Transverse colon (tissue), 4 donors: ENCODE data around the gene TRPV2. TPM values are rescaled to one million over a fixed set of nuclear protein-coding genes. Genes with fewer than 3 reads are reported as not detected.

Experiments used
- DNase-seq: peaks from one replicate; pipeline ENCODE4 v3.0.0-alpha.2; 2019
- H3K27ac ChIP-seq, 4 donors: fragments of 200-600 bp; sonication (generic); 2 replicates each; pipeline ENCODE4 v1.5.1; 2016 to 2018; ENCODE audit warnings: inconsistent platforms in 4 of 4
- H3K27me3 ChIP-seq: fragments of 200-600 bp; sonication (generic); 2 replicates; pipeline ENCODE4 v1.5.1; 2017; ENCODE audit warnings: inconsistent platforms
- H3K36me3 ChIP-seq, 4 donors: fragments of 200-600 bp; sonication (generic); 2 replicates each; pipeline ENCODE4 v1.5.1; 2017 to 2019; ENCODE audit warnings: inconsistent platforms in 4 of 4
- H3K4me1 ChIP-seq, 4 donors: fragments of 200-600 bp; sonication (generic); 2 replicates each; pipeline ENCODE4 v1.5.1; 2017 to 2020; ENCODE audit warnings: inconsistent platforms in 4 of 4
- H3K4me3 ChIP-seq, 4 donors: fragments of 200-600 bp; sonication (generic); 1 replicate in 1 of 4; 2 replicates in 3 of 4; pipeline versions ENCODE4 v1.5.1 to v1.6.1; 2017 to 2019; ENCODE audit warnings: inconsistent platforms in 4 of 4
- H3K9me3 ChIP-seq, 2 donors: fragments of 200-600 bp; sonication (generic); 2 replicates each; pipeline ENCODE4 v1.5.1; 2017 to 2019; ENCODE audit warnings: inconsistent platforms in 2 of 2
- EP300 ChIP-seq: sonication (generic); formaldehyde crosslinking; IDR thresholded peaks from one replicate; pipeline ENCODE4 v1.6.1; 2017; ENCODE audit warnings: antibody characterized with exemption, low read depth
- POLR2A ChIP-seq: fragments of 450-650 bp; IDR thresholded peaks from one replicate; pipeline ENCODE4 v1.6.1; 2016; ENCODE audit warnings: antibody characterized with exemption, mild to moderate bottlenecking, moderate library complexity
- POLR2AphosphoS5 ChIP-seq, 3 donors: sonication (generic); formaldehyde crosslinking; IDR thresholded peaks; one replicate each; pipeline ENCODE4 v1.6.1; 2016; ENCODE audit warnings: antibody characterized with exemption in 3 of 3
- WGBS, 2 donors: methylation state at CpG; one replicate each; pipeline ENCODE4 v1.1.5; 2018; ENCODE audit warnings: low coverage in 1 of 2; 5-methylcytosine and 5-hydroxymethylcytosine counted together
- in situ Hi-C, 4 donors: fragments of 200-750 bp; cut with MboI; loops; one replicate each; pipeline versions ENCODE4 v1.15.0 to v1.15.1; 2017; ENCODE audit warnings: low sequenced_read_pairs in 3 of 4, low pct_ligation_motif_present in 1 of 4, low pct_unique_long_range_greater_than_20kb in 1 of 4
- intact Hi-C: fragments of 100-400 bp; cut with DNase I; formaldehyde crosslinking; loops from one replicate; pipeline ENCODE4 v1.15.1; 2023; ENCODE audit warnings: low total_unique reads
- total RNA-seq, 4 donors: library from RNA; depleted of rRNA; stranded (reverse); fragments of >200 nt; gene quantifications; one replicate each; pipeline ENCODE4 v1.1.0, GENCODE V29; 2016
- TF ChIP-seq, protein P1 (sequence below), 5 experiments: fragments of 200-600 bp in 3 of 5; fragments of 450-650 bp in 2 of 5; sonication (generic) in 3 of 5; IDR thresholded peaks; 1 replicate in 2 of 5; 2 replicates in 3 of 5; pipeline ENCODE4 v1.5.1; 2016 to 2017; ENCODE audit warnings: antibody characterized with exemption in 5 of 5, inconsistent platforms in 3 of 5, mild to moderate bottlenecking in 2 of 5, moderate library complexity in 1 of 5

TRPV2 gene
- total RNA-seq, 4 donors from 2014 or later = 2.4 to 8.2 (median 4.4) TPM

DNA sequence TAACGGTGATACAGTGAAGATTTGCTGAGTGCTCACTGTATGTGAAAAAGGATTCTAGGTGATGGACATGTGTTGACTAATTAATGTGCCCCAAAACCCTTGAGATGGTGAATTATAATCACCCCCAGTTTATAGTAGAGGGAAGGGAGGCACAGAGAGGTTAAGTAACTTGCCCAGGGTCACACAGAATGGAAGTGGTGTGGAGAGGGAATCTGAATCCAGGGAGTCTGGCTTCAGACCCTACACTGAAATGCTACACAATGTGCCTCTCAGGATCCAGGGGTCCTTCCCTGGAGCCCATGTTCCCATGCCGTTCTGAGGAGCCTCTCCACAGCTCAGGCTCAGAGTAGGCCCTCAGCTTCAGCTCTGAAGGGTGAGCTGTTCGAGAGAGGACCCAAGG lies 11.6 kb downstream of the TRPV2 start:
- H3K36me3 ChIP-seq = peaks cover 0 to 4% (median 0%) of the 10 kb centered on the region in 4 donors
- WGBS, 2 donors = 85 to 100% methylated on average over 1 to 3 of the region's 3 CpGs
- in situ Hi-C loops (no loop called here), intact Hi-C loops (no loop called here)
- DNase-seq = no peak
- H3K9me3 ChIP-seq = no peaks in the 10 kb centered on the region
- H3K27me3 ChIP-seq = no peaks in the 10 kb centered on the region
- no peak overlapping the region for H3K27ac ChIP-seq
- H3K4me1 ChIP-seq = no peaks in the 10 kb centered on the region
- TF ChIP-seq POLR2AphosphoS5 (IDR thresholded peaks at IDR 0.05) = no peak
- no peak for TF ChIP-seq EP300
- TF ChIP-seq POLR2A = no peak
- TF ChIP-seq, protein P1, sequence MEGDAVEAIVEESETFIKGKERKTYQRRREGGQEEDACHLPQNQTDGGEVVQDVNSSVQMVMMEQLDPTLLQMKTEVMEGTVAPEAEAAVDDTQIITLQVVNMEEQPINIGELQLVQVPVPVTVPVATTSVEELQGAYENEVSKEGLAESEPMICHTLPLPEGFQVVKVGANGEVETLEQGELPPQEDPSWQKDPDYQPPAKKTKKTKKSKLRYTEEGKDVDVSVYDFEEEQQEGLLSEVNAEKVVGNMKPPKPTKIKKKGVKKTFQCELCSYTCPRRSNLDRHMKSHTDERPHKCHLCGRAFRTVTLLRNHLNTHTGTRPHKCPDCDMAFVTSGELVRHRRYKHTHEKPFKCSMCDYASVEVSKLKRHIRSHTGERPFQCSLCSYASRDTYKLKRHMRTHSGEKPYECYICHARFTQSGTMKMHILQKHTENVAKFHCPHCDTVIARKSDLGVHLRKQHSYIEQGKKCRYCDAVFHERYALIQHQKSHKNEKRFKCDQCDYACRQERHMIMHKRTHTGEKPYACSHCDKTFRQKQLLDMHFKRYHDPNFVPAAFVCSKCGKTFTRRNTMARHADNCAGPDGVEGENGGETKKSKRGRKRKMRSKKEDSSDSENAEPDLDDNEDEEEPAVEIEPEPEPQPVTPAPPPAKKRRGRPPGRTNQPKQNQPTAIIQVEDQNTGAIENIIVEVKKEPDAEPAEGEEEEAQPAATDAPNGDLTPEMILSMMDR (IDR thresholded peaks at IDR 0.05) = no peak
- H3K4me3 ChIP-seq = no peak overlapping the region

GRCh38 chr17:16428098-16428882 lies 12.9 kb downstream of the TRPV2 start:
- Histone ChIP-seq H3K9me3 (no peaks in the 10 kb centered on the region), H3K27me3 (no peaks in the 10 kb centered on the region), H3K4me3 (no peak overlapping the region), H3K4me1 (no peaks in the 10 kb centered on the region), H3K27ac (no peak overlapping the region), H3K36me3 (peaks cover 0 to 4% (median 0%) of the 10 kb centered on the region in 4 donors)
- peak; percentile 67 for DNase-seq
- TF ChIP-seq EP300 (no peak), POLR2A (no peak), POLR2AphosphoS5 (IDR thresholded peaks at IDR 0.05) (no peak)
- TF ChIP-seq, protein P1 (IDR thresholded peaks at IDR 0.05) = peak; percentile 53 to 72 (median 64)
- in situ Hi-C loops (no loop called here), intact Hi-C loops (no loop called here)
- 76% methylated on average over 15 of the region's 15 CpGs; no CpG with 5 or more reads in 1 of the 2 donors for WGBS, 2 donors

GRCh38 chr17:16429083-16429482 lies 13.7 kb downstream of the TRPV2 start:
- intact Hi-C loops (no loop called here), in situ Hi-C loops (no loop called here)
- Histone ChIP-seq H3K36me3 (peaks cover 0 to 4% (median 0%) of the 10 kb centered on the region in 4 donors), H3K4me1 (no peaks in the 10 kb centered on the region), H3K4me3 (no peak overlapping the region), H3K27ac (no peak overlapping the region), H3K27me3 (no peaks in the 10 kb centered on the region), H3K9me3 (no peaks in the 10 kb centered on the region)
- 96% methylated on average over 9 of the region's 9 CpGs; no CpG with 5 or more reads in 1 of the 2 donors for WGBS, 2 donors
- TF ChIP-seq, protein P1 (IDR thresholded peaks at IDR 0.05) = no peak
- no peak for TF ChIP-seq POLR2A
- TF ChIP-seq EP300 = no peak
- no peak for TF ChIP-seq POLR2AphosphoS5 (IDR thresholded peaks at IDR 0.05)
- DNase-seq = no peak

GRCh38 chr17:16430650-16431049 lies 15.3 kb downstream of the TRPV2 start:
- Histone ChIP-seq H3K27ac (no peak overlapping the region), H3K27me3 (no peaks in the 10 kb centered on the region), H3K4me3 (no peak overlapping the region), H3K4me1 (no peaks in the 10 kb centered on the region), H3K36me3 (no peaks in the 10 kb centered on the region), H3K9me3 (no peaks in the 10 kb centered on the region)
- DNase-seq = no peak
- TF ChIP-seq, protein P1 (IDR thresholded peaks at IDR 0.05) = no peak
- TF ChIP-seq POLR2AphosphoS5 (IDR thresholded peaks at IDR 0.05) = no peak
- no peak for TF ChIP-seq EP300
- TF ChIP-seq POLR2A = no peak
- intact Hi-C loops = no loop called here
- 70 to 84% methylated on average over 3 to 6 of the region's 6 CpGs for WGBS, 2 donors
- in situ Hi-C loops = loop anchor here in 2 of 4 donors (10.0 kb wide), 1 partner anchor 46 kb away; the partner anchor contains the start of gene UBB (in 2 of the 2)
